ENCODE measurements around the gene LPA.

DNA sequence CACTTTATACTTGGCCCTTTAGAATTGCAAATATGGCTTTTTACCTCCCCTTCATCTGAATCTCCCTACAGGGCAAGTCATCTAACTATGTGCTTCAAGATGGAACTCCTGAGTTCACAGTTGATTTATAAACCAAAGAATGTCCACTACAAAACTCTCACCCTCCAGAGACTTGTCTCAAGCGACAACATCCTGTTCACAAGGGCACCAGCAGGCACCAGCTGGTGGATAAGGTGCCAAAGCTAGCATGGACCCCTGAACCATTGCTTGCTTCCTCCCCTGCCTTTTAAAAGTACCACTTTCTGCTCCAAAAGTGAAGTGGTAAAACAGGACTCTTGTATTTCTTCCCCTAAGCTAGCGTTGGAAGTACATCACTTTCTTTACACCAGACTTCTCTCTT lies 154.5 kb downstream of the LPA start:
- TF ChIP-seq, protein P1, sequence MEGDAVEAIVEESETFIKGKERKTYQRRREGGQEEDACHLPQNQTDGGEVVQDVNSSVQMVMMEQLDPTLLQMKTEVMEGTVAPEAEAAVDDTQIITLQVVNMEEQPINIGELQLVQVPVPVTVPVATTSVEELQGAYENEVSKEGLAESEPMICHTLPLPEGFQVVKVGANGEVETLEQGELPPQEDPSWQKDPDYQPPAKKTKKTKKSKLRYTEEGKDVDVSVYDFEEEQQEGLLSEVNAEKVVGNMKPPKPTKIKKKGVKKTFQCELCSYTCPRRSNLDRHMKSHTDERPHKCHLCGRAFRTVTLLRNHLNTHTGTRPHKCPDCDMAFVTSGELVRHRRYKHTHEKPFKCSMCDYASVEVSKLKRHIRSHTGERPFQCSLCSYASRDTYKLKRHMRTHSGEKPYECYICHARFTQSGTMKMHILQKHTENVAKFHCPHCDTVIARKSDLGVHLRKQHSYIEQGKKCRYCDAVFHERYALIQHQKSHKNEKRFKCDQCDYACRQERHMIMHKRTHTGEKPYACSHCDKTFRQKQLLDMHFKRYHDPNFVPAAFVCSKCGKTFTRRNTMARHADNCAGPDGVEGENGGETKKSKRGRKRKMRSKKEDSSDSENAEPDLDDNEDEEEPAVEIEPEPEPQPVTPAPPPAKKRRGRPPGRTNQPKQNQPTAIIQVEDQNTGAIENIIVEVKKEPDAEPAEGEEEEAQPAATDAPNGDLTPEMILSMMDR (IDR thresholded peaks at IDR 0.05), result no peak
- no peak for TF ChIP-seq POLR2A (IDR thresholded peaks at IDR 0.05)

All from uterus (tissue), 2 donors.